WTC11 (cell line): ENCODE data around the gene KLF13.

Source experiments
- ARID4B ChIP-seq: sonication (generic); formaldehyde crosslinking; IDR thresholded peaks from 2 replicates; pipeline ENCODE4 v1.8.0; 2023; ENCODE audit warnings: missing genetic modification reagents, mild to moderate bottlenecking, borderline replicate concordance
- CBFB ChIP-seq: sonication (generic); formaldehyde crosslinking; IDR thresholded peaks from 2 replicates; pipeline ENCODE4 v1.8.1; 2022; ENCODE audit warnings: mild to moderate bottlenecking, low read depth, missing genetic modification reagents
- CTCF ChIP-seq: fragments of 200-600 bp; IDR thresholded peaks from 2 replicates; pipeline ENCODE4 v1.8.0; 2022; ENCODE audit warnings: antibody characterized with exemption
- ESRRA ChIP-seq: sonication (generic); formaldehyde crosslinking; IDR thresholded peaks from 2 replicates; pipeline ENCODE4 v1.8.1; 2022; ENCODE audit warnings: mild to moderate bottlenecking, missing genetic modification reagents, borderline replicate concordance
- IRF1 ChIP-seq: sonication (generic); formaldehyde crosslinking; IDR thresholded peaks from 2 replicates; pipeline ENCODE4 v1.8.0; 2023; ENCODE audit warnings: missing genetic modification reagents
- IRF2 ChIP-seq: sonication (generic); formaldehyde crosslinking; IDR thresholded peaks from 2 replicates; pipeline ENCODE4 v1.8.0; 2022; ENCODE audit warnings: low read depth, missing genetic modification reagents, borderline replicate concordance
- MAX ChIP-seq: sonication (generic); formaldehyde crosslinking; IDR thresholded peaks from 2 replicates; pipeline ENCODE4 v1.8.0; 2022; ENCODE audit warnings: mild to moderate bottlenecking, missing genetic modification reagents
- SP1 ChIP-seq: sonication (generic); formaldehyde crosslinking; conservative IDR thresholded peaks from 2 replicates; pipeline ENCODE4 v1.8.1; 2022; ENCODE audit warnings: missing genetic modification reagents
- STAT6 ChIP-seq: sonication (generic); formaldehyde crosslinking; conservative IDR thresholded peaks from 2 replicates; pipeline ENCODE4 v1.8.1; 2023; ENCODE audit warnings: mild to moderate bottlenecking, low read depth, missing genetic modification reagents, moderate library complexity
- ZNF121 ChIP-seq: sonication (generic); formaldehyde crosslinking; IDR thresholded peaks from 2 replicates; pipeline ENCODE4 v1.8.0; 2023; ENCODE audit warnings: missing genetic modification reagents
- ZNF138 ChIP-seq: sonication (generic); formaldehyde crosslinking; conservative IDR thresholded peaks from 2 replicates; pipeline ENCODE4 v1.8.1; 2022; ENCODE audit warnings: mild to moderate bottlenecking, moderate library complexity, missing genetic modification reagents

- TF ChIP-seq STAT6: no peak
- no peak for TF ChIP-seq ESRRA
- TF ChIP-seq ZNF138 (CRISPR knock-in tag): no peak
- no peak for TF ChIP-seq SP1
- no peak for TF ChIP-seq CTCF
- no peak for TF ChIP-seq IRF1
- no peak for TF ChIP-seq ZNF121
- TF ChIP-seq MAX (CRISPR knock-in tag): no peak
- TF ChIP-seq ARID4B: no peak
- TF ChIP-seq CBFB: no peak
- TF ChIP-seq IRF2 (CRISPR knock-in tag): no peak
Measured at GRCh38 chr15:31397851-31398661, 71.4 kb downstream of the KLF13 start.
